NCI-H1694 treated with DMSO at 0.1 percent for 48 hours (cell line): Measurements from ENCODE around the gene ZNF689.

Source experiments
- DNase-seq: peaks from one replicate; lab custom pipeline; 2025; lab: John Stamatoyannopoulos, UW

Gene ZNF689

GRCh38 chr16:30562021-30562420 lies 48.2 kb downstream of the ZNF689 start:
- no peak for DNase-seq

- no peak for DNase-seq
Observed at GRCh38 chr16:30561089-30561816, 48.9 kb downstream of the ZNF689 start.

- no peak for DNase-seq
Observed at GRCh38 chr16:30559690-30560089, 50.5 kb downstream of the ZNF689 start.

- no peak for DNase-seq
Observed at GRCh38 chr16:30558789-30559377, 51.3 kb downstream of the ZNF689 start.

- DNase-seq, result peak; percentile 86
Observed at GRCh38 chr16:30557957-30558788, 52.0 kb downstream of the ZNF689 start, which contains the start of gene ZNF764. Gene ZNF764, minus strand, starts transcription at chr16:30558374. Its CDS starts 192 bp downstream, at chr16:30558182.

- no peak for DNase-seq
Observed at GRCh38 chr16:30557707-30557956, 52.6 kb downstream of the ZNF689 start.

GRCh38 chr16:30556125-30556473 lies 54.1 kb downstream of the ZNF689 start:
- no peak for DNase-seq

- no peak for DNase-seq
Observed at GRCh38 chr16:30555315-30556124, 54.7 kb downstream of the ZNF689 start.

- no peak for DNase-seq
Observed at GRCh38 chr16:30554557-30555314, 55.5 kb downstream of the ZNF689 start.

GRCh38 chr16:30553393-30553899 lies 56.7 kb downstream of the ZNF689 start:
- no peak for DNase-seq

GRCh38 chr16:30552956-30553355 lies 57.2 kb downstream of the ZNF689 start:
- DNase-seq, result no peak
